OCI-LY7 (cell line): ENCODE results near the gene KLK11. TPM values are rescaled to one million over a fixed set of nuclear protein-coding genes. Genes with fewer than 3 reads are reported as not detected.

Experiments
- Bru-seq: library from RNA; stranded (reverse); fragments of 400-500 nt; gene quantifications from one replicate; lab custom pipeline; 2021; lab: Mats Ljungman, UMichigan
- BruChase-seq, 2 experiments: library from RNA; stranded (reverse); fragments of 400-500 nt; gene quantifications; one replicate each; lab custom pipeline; 2021; lab: Mats Ljungman, UMichigan
- BruUV-seq: library from RNA; stranded (reverse); fragments of 400-500 nt; replicated peaks from 2 replicates; lab custom pipeline; 2021; lab: Mats Ljungman, UMichigan
- CTCF ChIA-PET: fragments of 300-600 bp; sonication (Branson Sonifier 250); formaldehyde crosslinking; loops from one replicate; lab custom pipeline; 2022; ENCODE audit warnings: antibody characterized with exemption; ENCODE audit not compliant: unreplicated experiment; lab: Charles Lee
- POLR2A ChIA-PET: fragments of 300-600 bp; sonication (Branson Sonifier 250); formaldehyde crosslinking; loops from one replicate; lab custom pipeline; 2022; ENCODE audit warnings: antibody characterized with exemption; lab: Charles Lee
- DNase-seq: peaks from one replicate; pipeline ENCODE4 v3.0.0-alpha.2; 2015; ENCODE audit warnings: low spot score
- H2AFZ ChIP-seq: fragments of 200-600 bp; sonication (generic), shearing (Covaris generic); 2 replicates; pipeline ENCODE4 v1.6.1; 2014; ENCODE audit warnings: mild to moderate bottlenecking, antibody characterized with exemption, low read length, moderate library complexity
- H3K27ac ChIP-seq: fragments of 200-600 bp; sonication (generic); 2 replicates; pipeline ENCODE4 v1.5.1; 2014; ENCODE audit warnings: mixed run types, low read depth, mild to moderate bottlenecking, moderate library complexity, low read length, inconsistent platforms; ENCODE audit not compliant: poor library complexity, severe bottlenecking
- H3K36me3 ChIP-seq: fragments of 200-600 bp; sonication (generic); 2 replicates; pipeline ENCODE4 v1.6.1; 2014; ENCODE audit warnings: mild to moderate bottlenecking, antibody characterized with exemption, low read length, moderate library complexity, mixed read lengths; ENCODE audit not compliant: insufficient read depth
- H3K4me1 ChIP-seq: fragments of 200-600 bp; sonication (generic); 2 replicates; pipeline ENCODE4 v1.5.1; 2014; ENCODE audit warnings: mild to moderate bottlenecking, low read length; ENCODE audit not compliant: insufficient read depth, poor library complexity, severe bottlenecking
- H3K4me2 ChIP-seq: fragments of 200-600 bp; sonication (generic); 2 replicates; pipeline ENCODE4 v1.6.1; 2014; ENCODE audit warnings: mild to moderate bottlenecking, low read length
- H3K4me3 ChIP-seq: fragments of 200-600 bp; sonication (generic); 2 replicates; pipeline ENCODE4 v1.5.1; 2014; ENCODE audit warnings: mild to moderate bottlenecking, low read depth, low read length; ENCODE audit not compliant: poor library complexity, severe bottlenecking
- H3K79me2 ChIP-seq: fragments of 200-600 bp; sonication (generic); 2 replicates; pipeline ENCODE4 v1.6.1; 2016; ENCODE audit warnings: low read depth, mild to moderate bottlenecking, low read length, moderate library complexity, mixed read lengths; ENCODE audit not compliant: insufficient read depth
- H3K9me2 ChIP-seq: fragments of 200-600 bp; sonication (generic); 2 replicates; pipeline ENCODE4 v1.6.1; 2016; ENCODE audit warnings: mild to moderate bottlenecking, low read length, mixed read lengths; ENCODE audit not compliant: insufficient read depth
- H3K9me3 ChIP-seq: fragments of 200-600 bp; sonication (generic); 2 replicates; pipeline ENCODE4 v1.6.1; 2014; ENCODE audit warnings: mild to moderate bottlenecking, mixed run types, low read length, mixed read lengths
- H4K20me1 ChIP-seq: fragments of 200-600 bp; sonication (generic); 2 replicates; pipeline ENCODE4 v1.6.1; 2014; ENCODE audit warnings: mild to moderate bottlenecking, antibody characterized with exemption, low read length, moderate library complexity, mixed read lengths; ENCODE audit not compliant: insufficient read depth
- CTCF ChIP-seq: fragments of 200-600 bp; sonication (generic); conservative IDR thresholded peaks from 2 replicates; pipeline ENCODE4 v1.5.1; 2014; ENCODE audit warnings: mild to moderate bottlenecking, antibody characterized with exemption, low read length, moderate library complexity, mixed read lengths
- EZH2phosphoT487 ChIP-seq: fragments of 200-600 bp; sonication (generic); IDR thresholded peaks from 2 replicates; pipeline ENCODE4 v1.6.1; 2018; ENCODE audit warnings: low read depth, borderline replicate concordance, mild to moderate bottlenecking, mixed run types, antibody characterized with exemption, low read length, moderate library complexity, mixed read lengths
- intact Hi-C: fragments of 100-400 bp; cut with micrococcal nuclease; formaldehyde crosslinking; loops from one replicate; pipeline ENCODE4 v1.10.0; 2022; ENCODE audit not compliant: unreplicated experiment
- long read RNA-seq: library from polyadenylated mRNA; stranded (forward); transcript quantifications from one replicate; pipeline ENCODE4 v2.0.0, GENCODE V29; 2022
- total RNA-seq, 2 experiments: library from RNA; depleted of rRNA in 1 of 2; stranded (reverse); fragments of >200 nt in 1 of 2; shearing (Covaris generic) in 1 of 2; gene quantifications; 2 replicates each; pipeline ENCODE4 v1.2.3, GENCODE V29; 2014 to 2022

The KLK11 gene
- total RNA-seq (2014; rRNA removed; shearing (Covaris generic)), result not detected in 2 replicates
- total RNA-seq (2022), result not detected in 2 replicates
- Bru-seq, nascent RNA, result not detected
- not detected for BruChase-seq, experiment 1, labeled RNA remaining after a 6-hour chase
- BruChase-seq, experiment 2, labeled RNA remaining after a 2-hour chase, result not detected
- long read RNA-seq, result 0 reads

GRCh38 chr19:51026554-51026831, at the start of gene KLK11:
KLK11 (minus strand) TSS chr19:51026616; CDS start chr19:51025631, 985 bp downstream.
- Histone ChIP-seq H3K79me2 (no peaks in the 10 kb centered on the region), H3K4me3 (no peak within 1 kb of the TSS), H3K27ac (no peak within 1 kb of the TSS), H3K36me3 (no peaks in the 10 kb centered on the region), H3K4me1 (no peaks in the 10 kb centered on the region), H2AFZ (no peak within 1 kb of the TSS), H3K9me3 (no peaks in the 10 kb centered on the region), H3K4me2 (no peak within 1 kb of the TSS), H3K9me2 (no peaks in the 10 kb centered on the region), H4K20me1 (no peaks in the 10 kb centered on the region)
- CTCF ChIA-PET, result no interaction called here
- DNase-seq, result no peak
- TF ChIP-seq EZH2phosphoT487, result no peak
- TF ChIP-seq CTCF, result no peak
- intact Hi-C loops, result no loop called here
- no TSS peak for BruUV-seq
- POLR2A ChIA-PET, result no interaction called here

GRCh38 chr19:51075998-51076397, 49.6 kb upstream of the KLK11 start:
- intact Hi-C loops, result no loop called here
- no peak for DNase-seq
- Histone ChIP-seq H2AFZ (no peak overlapping the region), H3K79me2 (no peaks in the 10 kb centered on the region), H3K4me1 (no peaks in the 10 kb centered on the region), H3K9me3 (0 out of 2 replicates have a peak, but pooled peaks cover 13% of the 10 kb centered on the region), H3K27ac (no peak overlapping the region), H3K36me3 (no peaks in the 10 kb centered on the region), H3K9me2 (no peaks in the 10 kb centered on the region), H3K4me2 (no peak overlapping the region), H3K4me3 (no peak overlapping the region), H4K20me1 (no peaks in the 10 kb centered on the region)
- no TSS peak for BruUV-seq
- POLR2A ChIA-PET, result no interaction called here
- CTCF ChIA-PET, result no interaction called here
- TF ChIP-seq EZH2phosphoT487 (no peak), CTCF (no peak)

- Histone ChIP-seq H3K4me1 (no peaks in the 10 kb centered on the region), H3K27ac (no peak overlapping the region), H3K4me3 (no peak overlapping the region), H3K9me2 (no peaks in the 10 kb centered on the region), H4K20me1 (no peaks in the 10 kb centered on the region), H2AFZ (no peak overlapping the region), H3K9me3 (0 out of 2 replicates have a peak, but pooled peaks cover 13% of the 10 kb centered on the region), H3K79me2 (no peaks in the 10 kb centered on the region), H3K4me2 (no peak overlapping the region), H3K36me3 (no peaks in the 10 kb centered on the region)
- POLR2A ChIA-PET, result no interaction called here
- intact Hi-C loops, result no loop called here
- no peak for TF ChIP-seq CTCF
- TF ChIP-seq EZH2phosphoT487, result no peak
- BruUV-seq, result no TSS peak
- DNase-seq, result no peak
- CTCF ChIA-PET, result no interaction called here
Measured at GRCh38 chr19:51071095-51071405, 44.6 kb upstream of the KLK11 start.
